Suppressor macrophage (primary cell): ENCODE results near the gene RETREG3.
"Not testable (repeated sequence)": the region's sequence is repeated elsewhere in the genome, so short reads cannot be mapped to it uniquely, and the experiment has no call there.

Experiments
- DNase-seq, 4 experiments: peaks; one replicate each; pipeline ENCODE4 v3.0.0-alpha.2; 2020 to 2022
- total RNA-seq, 17 experiments: gene quantifications; one replicate each; lab custom pipeline; 2026; ENCODE audit warnings: mixed read lengths in 6 of 17, inconsistent platforms in 3 of 17; lab: John Stamatoyannopoulos, UW

The RETREG3 gene, protein sequence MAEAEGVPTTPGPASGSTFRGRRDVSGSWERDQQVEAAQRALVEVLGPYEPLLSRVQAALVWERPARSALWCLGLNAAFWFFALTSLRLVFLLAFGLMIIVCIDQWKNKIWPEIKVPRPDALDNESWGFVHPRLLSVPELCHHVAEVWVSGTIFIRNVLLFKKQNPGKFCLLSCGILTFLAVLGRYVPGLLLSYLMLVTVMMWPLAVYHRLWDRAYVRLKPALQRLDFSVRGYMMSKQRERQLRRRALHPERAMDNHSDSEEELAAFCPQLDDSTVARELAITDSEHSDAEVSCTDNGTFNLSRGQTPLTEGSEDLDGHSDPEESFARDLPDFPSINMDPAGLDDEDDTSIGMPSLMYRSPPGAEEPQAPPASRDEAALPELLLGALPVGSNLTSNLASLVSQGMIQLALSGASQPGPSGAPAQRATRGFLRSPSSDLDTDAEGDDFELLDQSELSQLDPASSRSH
- 40.4 to 112 (median 81.6) reads per million in 17 experiments for total RNA-seq

DNA sequence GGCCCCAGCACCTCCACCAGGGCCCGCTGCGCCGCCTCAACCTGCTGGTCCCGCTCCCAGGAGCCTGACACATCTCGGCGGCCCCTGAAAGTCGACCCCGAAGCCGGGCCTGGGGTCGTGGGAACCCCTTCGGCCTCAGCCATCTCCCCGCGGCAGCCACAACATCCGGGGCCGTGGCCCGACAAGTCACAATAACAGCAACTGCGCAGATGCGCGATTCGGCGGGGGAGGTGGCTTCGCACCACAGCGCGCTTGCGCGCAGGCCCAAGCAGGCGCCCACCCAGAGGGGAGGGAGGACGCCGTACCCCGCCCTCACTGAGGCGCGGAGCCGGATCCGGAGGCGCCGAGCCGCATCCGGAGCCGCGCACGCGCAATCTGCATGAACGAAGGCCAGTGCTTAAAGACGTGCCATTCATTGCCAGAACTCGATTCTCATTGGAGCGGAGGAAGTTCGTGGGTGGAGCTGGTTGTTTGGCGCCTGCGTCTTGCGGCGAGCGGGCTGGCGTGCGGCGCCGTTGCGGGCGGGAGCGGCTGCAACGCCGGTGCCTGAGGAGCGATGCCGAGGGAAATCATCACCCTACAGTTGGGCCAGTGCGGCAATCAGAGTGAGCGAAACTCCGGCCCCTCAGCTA lies at the start of gene RETREG3, which contains the start of gene TUBG1:
Gene RETREG3, minus strand, starts transcription at position 193 of the 632 bp plus-strand sequence. Its CDS starts 50 bp downstream, at position 143.
Gene TUBG1, plus strand, starts transcription at position 502 of the 632 bp plus-strand sequence. Its CDS starts 55 bp downstream, at position 557.
- peak; percentile 100 for DNase-seq

DNA sequence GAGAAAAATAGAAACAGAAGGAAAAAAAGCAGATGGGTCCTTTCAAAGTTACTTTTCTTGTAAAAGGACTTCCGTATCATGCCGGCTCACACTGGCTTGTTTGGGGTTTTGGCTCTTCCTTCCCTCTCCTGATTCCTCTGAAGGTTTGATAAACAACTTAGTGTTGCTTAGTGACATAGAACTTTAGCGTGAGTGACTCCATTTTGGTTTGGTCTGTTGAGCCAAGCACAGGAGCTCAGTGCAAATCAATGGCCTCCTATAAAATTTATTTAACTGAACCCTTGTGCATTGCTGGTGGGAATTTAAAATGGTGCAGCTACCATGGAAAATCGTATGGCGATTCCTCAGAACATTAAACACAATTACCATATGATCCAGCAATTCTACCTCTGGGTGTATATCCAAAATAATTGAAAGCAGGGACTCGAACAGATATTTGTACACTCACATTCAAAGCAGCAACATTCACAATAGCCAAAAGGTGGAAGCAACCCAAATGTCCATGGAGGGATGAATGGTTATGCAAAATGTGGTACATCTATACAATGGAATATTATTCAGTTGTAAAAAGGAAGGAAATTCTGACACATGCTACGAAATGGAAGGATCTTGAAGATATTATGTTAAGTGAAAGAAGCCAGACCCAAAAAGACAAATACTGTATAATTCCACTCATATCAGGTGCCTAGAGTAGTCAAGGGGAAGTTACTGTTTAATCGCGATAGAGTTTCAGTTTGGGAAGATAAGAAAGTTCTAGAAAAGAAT lies 48.8 kb upstream of the RETREG3 start:
- no peak for DNase-seq

DNA sequence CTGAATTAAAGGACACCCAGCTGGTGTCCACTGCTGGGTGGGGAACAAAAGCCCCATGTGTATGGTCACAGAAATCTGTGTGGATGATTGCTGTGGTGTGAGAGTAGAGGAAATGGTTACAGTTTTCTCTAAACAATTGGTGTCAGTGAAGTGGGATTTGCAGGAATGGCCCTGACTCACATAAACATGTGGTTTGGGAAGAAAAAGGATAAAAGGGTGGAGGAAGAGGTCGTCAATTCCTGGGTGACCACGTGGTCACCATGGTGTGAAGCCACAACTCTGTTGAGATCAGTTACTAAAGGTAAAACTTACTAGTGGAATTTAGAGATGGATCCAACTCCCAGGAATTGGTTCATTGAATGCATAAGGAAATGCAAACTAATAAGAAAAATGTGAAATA lies 46.4 kb upstream of the RETREG3 start:
- no peak for DNase-seq

DNA sequence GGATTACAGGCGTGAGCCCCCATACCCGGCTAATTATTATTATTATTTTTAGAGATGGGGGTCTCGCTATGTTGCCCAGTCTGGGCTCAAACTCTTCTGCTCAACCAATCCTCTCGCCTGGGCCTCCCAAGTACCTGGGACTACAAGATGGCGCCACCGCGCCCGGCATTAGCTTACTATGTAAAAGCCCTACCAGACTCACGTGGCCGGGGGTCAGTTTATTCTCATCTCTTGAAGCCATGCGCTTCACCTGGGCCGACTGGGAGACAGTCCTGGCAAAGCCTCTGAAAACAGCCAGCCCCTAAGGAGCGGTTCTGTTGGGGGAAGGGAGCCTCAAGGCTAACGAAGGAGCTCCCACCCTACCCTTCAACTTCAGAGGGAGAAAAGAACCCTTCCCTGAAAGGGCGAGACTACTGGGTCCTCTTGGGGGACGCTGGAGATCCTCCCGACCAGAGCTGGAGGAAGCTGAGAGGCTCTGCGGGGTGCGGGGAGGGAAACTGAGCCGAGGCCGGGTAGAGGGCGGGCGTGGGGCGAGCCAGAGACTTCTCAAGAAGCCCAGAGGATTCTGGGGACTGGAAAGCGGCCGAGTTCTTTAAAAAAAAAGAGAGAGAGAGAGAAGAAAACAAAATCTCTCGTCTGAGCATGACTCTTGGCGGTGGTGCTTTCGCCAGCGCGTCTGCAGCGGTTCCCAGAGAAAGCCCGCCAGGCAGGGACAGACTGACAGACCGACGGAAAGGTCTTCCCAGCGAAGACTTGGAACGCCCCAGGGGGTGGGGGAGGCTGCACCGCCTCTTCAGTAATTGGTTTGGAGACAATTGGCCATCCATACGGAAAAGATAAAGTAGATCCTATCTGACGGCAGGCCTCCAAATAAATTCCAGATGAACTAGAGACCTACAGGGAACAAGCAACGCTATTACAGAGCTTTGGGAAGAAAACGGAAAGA lies 44.3 kb upstream of the RETREG3 start:
- peak in 1 of 4 experiments; percentile 18 for DNase-seq

DNA sequence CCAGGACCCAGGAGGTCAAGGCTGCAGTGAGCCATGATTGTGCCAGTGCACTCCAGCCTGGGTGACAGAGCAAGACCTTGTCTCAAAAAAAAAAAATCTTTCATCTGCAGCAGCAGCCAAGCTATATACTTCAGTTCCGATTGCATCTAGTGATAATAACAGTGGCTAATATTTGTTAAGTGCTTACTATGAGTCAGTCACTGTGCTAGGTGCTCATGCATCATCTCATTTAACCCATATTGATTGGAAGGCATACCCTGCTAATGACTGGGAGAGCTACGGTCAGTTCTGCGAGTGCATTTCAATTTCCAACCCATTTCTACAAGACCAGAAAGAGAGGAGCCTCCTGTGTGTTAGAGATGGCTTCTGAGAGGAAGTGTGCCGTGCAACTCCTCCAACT lies 42.2 kb upstream of the RETREG3 start:
- DNase-seq = no peak

DNA sequence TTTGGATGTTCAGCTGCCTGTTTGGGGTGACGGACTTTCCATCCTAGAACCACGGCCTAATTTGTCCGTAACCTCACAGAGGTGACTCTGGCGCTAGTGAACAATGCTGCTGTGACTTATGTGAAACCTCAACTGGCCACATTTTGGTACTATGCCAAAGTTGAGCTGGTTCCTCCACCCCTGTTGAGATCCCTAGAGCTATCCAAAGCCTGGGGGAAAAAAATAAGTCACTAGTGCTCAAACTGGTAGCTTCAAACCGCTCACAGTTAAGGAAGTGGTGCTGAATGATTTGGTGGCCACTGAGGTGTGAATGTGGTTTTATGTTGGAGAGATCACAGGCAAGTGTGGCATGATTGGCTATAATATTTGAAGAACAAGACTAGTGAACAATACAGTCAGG lies 38.6 kb upstream of the RETREG3 start:
- DNase-seq = no peak

DNA sequence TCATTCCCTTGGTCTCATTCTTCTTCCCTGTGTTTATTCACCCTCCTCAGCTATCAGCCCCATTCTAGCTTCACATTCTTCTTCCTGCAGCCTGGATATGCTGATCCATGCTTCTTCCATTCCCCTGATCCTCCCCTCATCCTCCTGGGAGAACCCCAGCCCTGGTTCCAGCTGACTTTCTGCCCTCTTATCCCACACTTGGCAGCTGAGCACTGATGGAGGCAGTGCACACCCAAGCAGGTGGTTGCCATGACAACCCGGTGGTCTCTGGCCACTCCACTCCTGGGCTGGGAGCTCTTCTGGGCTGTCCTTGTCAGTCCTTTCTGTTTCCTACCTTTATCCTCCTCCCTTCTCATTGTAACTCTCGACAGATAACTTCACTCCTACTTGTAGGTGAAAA lies 33.2 kb upstream of the RETREG3 start:
- DNase-seq = no peak

DNA sequence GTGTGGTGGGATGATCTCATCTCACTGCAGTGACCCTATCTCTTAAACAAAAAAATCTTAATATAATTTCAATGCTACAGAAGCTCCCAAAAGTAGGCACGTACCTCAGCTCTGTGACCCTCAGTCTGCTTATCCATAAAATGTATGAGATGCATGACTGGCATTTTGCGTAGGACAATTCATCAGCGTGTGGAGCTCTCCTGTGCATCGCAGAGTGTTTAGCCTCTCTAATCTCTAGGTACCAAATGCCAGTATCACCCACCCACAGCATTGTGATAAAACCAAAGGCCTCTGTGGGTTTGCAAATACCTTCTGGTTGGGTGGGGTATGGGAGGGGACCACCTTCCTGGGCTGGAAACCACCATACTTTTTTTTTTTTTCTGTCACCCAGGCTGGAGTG lies 30.9 kb upstream of the RETREG3 start:
- DNase-seq = no peak

DNA sequence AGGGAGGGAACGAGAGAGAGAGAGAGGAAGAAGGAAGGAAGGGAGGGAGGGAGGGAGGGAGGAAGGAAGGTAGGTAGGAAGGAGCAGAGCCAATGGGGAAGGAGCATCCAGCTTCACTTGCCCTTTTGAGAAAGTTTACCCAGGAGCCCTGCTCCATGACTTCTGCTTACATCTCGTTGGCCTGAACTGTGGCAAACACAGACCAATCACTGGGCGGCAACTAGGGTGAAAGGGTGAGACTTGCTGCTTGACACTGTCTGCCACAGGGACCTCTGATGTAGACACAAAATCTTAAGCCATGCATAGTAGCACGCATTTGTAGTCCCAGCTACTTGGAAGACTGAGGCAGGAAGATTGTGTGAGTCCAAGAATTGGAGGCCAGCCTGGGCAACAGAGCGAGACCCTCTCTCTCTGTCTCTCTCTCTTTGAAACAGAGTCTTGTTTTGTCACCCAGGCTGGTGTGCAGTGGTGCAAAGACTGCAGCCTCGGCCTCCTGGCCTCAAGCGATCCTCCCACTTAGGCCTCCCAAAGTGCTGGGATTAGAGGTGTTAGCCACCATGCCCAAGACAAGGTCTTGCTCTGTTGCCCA lies 30.4 kb upstream of the RETREG3 start:
- DNase-seq = no peak

DNA sequence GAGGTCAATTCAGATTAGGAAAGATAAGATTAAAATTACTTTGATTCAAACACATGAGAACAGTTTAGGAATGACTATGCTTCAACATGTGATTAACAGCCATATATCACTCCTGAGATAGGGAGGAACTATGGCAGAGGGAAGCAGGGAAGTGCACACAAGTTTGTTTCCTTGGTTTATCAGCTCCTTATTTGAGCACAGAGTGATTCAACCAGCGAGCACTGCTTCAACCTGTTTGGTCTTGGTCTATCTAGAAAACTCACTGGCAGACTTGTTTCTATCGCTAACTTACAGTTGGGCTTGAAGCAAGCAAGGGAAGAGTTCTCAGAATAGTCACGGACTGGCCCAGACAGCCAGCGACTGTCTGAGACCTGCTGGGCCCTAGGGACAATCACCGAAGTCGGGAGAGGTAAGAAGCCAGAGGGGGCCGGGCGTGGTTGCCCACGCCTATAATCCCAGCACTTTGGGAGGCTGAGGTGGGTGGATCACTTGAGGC lies 23.8 kb upstream of the RETREG3 start:
- DNase-seq = no peak

DNA sequence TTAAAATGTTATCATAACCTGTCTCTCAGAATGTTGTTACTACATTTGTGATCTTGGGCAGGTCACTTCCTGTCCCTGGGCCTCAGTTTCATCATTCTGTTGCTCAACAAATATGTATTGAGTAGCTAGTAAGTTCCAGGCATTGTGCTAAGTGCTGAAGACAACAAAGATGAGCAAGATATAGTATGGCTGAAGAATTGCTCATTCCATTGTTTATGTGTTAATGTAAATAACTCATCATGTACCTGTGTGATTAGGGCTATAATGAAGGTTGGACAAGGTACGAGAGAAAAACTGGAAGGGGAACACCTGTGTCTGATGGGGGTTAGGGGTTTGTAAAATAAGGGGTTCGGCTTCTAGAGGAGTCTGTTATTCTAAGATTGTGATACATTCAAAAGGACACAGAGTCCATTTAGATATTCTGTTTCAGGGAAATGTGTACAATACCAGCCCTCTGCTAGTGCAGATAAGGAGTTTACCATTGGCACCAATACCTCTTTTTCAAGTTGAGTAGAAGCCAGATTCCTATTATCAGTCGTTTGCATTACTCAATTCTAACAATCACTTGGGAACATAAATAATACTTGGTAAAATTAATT lies 20.3 kb upstream of the RETREG3 start:
- peak in 3 of 4 experiments; percentile 2 to 38 (median 27) for DNase-seq

DNA sequence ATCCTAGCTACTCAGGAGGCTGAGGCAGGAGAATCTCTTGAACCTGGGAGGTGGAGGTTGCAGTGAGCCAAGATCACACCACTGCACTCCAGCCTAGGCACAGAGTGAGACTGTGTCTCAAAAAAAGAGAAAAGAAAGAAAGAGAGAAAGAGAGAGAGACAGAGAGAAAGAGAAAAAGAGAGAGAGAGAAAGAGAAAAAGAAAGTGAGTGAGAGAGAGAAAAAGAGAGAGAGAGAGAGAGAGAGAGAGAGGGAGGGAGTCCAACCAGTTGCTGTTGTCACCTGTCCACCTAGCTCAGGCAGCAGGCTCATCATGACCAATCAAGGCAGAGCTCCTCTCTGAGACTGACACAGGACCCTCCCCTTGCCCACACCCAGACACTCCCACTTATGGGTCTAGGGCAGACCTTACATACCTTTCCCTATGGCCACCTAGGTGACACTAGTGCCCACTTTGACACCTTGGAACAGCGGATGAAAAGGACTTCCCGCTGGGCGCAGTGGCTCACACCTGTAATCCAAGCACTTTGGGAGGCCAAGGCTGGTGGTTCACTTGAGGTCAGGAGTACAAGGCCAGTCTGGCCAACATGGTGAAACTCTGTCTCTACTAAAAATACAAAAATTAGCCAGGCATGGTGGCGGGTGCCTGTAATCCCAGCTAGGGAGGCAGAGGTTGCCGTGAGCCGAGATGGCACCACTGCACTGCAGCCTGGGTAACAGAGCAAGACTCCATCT lies 18.0 kb upstream of the RETREG3 start:
- not testable (repeated sequence) for DNase-seq

DNA sequence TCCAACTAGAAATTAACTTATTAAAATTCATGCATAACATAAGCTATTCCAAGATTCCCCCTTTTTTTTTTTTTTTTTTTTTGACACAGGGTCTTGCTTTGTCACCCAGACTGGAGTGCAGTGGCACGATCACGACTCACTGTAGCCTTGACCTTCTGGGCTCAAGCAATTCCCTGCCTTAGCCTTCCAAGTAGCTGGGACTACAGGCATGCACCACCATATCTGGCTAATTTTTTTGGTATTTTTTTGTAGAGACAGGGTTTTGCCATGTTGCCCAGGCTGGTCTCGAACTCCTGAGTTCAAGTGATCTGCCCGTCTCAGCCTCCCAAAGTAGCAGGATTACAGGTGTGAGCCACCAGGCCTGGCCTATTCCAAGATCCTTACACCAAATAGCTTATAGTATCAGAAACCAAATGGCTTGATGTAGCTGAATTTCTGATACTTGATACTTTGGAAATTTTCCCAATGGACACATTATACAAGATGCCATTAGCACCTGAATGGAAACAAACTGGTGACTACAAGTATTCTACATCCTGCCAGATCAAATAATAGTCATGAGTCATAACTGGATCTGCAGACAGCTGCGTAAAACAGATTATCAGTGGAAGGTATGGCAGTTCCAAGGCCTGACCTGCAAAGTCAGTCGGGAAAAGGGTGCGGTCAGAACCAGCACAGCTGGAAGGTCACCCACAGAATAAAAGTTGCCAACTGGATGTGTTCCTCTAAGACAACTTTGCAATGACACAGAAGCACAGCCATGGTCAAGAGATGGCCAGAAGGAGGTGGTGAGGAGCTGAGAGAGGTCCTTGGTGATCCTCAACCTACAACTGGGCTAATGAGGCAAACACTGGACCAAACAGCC lies 14.8 kb upstream of the RETREG3 start:
- no peak for DNase-seq

DNA sequence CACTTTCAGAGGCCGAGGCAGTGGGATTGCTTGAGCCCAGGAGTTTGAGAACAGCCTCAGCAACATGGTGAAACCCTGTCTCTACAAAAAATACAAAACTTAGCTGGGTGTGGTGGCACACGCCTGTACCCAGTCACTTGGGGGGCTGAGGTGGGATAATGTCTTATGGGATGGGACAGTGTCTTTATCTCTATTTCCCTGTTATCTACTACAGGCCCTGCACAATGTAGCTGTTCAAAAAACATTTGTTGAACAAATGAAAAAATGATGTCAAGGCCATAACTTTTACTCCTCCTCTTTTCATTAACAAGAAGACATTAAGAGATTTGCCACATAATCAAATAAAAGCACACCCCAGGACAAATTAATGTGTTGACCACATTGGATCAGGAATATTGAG lies 14.1 kb upstream of the RETREG3 start:
- no peak for DNase-seq

DNA sequence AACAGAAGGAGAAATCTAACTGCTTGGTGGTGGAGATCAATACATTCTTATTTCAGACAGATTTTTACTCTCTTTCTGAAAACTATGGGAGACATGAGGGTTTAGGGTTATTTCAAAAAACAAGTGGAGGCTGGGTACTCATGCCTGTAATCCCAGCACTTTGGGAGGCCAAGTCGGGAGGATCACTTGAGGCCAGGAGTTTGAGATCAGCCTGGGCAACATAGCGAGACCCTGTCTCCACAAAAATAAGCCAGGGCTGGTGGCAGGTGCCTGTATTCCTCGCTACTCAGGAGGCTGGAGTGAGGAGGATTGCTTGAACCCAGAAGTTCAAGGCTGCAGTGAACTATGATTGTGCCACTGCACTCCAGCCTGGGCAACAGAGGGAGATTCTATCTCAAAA lies 12.8 kb upstream of the RETREG3 start:
- not testable (repeated sequence) for DNase-seq

DNA sequence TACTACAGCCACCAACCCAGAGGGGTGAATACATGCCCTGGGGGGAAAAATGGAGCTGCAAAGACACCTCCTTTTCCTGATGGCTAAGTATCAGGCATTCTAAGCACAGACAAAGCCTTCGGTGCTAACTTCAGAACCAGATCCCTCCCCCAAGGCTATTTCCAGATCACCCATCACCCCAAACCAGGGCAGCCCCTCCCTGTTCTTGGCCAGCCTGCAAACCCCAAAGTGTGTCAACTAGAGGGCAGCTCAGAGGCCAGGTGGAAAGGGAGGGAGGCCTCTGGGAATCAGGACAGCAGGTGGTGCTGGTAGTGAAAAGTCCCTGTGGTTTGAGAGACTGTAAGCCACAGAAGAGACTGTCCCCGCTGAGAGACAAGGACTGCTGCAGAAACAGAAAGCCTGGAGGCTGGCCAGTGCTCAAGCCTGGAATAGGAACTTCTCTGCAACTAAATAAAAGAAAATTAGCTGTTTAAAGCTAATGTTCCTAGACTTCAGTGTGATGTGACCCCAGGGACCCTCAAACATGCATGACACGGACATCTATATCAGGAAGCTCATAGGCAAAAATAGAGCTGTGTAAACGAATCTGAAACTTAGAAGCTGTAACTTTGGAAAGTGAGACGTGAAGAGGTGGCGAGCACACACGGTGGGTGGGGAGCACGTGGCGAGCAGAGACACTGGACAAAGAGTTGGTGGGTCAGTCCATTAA lies 9.4 kb upstream of the RETREG3 start:
- no peak for DNase-seq

DNA sequence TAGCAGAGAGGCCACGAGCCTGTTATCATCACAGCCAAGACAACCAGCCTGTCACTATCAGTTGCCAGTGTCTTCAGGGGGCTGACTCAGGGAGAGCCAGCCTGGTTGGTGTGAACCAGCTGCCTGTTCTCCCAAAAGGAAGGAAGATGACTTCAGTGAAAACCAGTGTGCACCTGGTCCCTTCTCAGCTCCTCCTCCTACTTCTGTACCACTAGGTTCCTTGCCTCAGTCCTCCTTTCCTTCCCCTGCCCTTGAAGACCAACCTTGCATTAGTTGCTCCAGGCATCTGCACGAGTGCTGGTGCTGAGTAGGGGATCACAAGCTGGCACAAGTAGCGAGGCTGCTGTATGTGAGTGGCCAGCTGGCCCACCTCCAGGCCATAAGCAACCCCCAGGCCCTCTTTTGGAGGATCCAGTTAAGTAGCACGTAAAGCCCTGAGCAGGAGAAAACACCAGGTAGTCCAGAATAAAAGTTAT lies 8.8 kb upstream of the RETREG3 start:
- DNase-seq = no peak

DNA sequence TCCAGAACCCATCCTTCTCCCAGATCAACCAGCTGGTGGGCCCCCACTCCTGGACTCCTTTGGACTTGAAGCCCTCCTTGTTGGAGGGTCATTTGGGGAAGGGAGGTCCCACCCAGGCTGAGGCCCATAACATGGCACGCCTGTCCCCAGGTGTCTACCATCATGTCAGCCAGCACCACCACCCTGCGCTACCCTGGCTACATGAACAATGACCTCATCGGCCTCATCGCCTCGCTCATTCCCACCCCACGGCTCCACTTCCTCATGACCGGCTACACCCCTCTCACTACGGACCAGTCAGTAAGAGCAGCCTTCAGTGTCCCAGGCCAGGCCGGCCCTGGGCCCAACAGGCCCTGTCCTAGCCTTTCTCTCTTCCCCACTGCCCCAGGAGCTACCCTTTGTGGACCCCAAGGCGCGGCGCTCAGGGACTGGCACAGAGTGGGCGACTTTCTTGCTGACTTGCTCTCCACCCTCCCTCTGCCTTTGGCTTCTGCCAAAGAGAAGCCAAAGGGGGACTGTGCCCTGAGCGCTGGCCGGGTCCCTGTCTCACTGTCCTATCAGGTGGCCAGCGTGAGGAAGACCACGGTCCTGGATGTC lies 4.6 kb upstream of the RETREG3 start:
- no peak for DNase-seq
